ENCODE measurements around the gene TMEM200A. TPM values are rescaled to one million over a fixed set of nuclear protein-coding genes. Genes with fewer than 3 reads are reported as not detected.

The TMEM200A gene
- total and polyA plus RNA-seq, 2 experiments from 2014 or later: 23.0 to 32.9 TPM

GRCh38 chr6:130376936-130377335, 11.1 kb downstream of the TMEM200A start:
- H3K27ac ChIP-seq: peak overlapping the region; percentile 78
- peaks cover 75% of the 10 kb centered on the region for H3K79me2 ChIP-seq

GRCh38 chr6:130377371-130377770, 11.6 kb downstream of the TMEM200A start:
- peak overlapping the region; percentile 78 for H3K27ac ChIP-seq
- H2AFZ ChIP-seq: no peak overlapping the region
- no peak for DNase-seq (ENCODE audit: low spot score)
- H3K27me3 ChIP-seq: no peaks in the 10 kb centered on the region
- TF ChIP-seq EZH2 (IDR thresholded peaks at IDR 0.05; ENCODE audit: borderline replicate concordance) (no peak), CTCF (IDR thresholded peaks at IDR 0.05; ENCODE audit: poor library complexity) (no peak), EZH2phosphoT487 (IDR thresholded peaks at IDR 0.05; ENCODE audit: low read depth, severe bottlenecking, unreplicated experiment) (no peak)
- no peaks in the 10 kb centered on the region for H3K9me2 ChIP-seq (replicated peaks; ENCODE audit: insufficient read depth)
- no peaks in the 10 kb centered on the region for H3K36me3 ChIP-seq (replicated peaks; ENCODE audit: insufficient read depth, low read depth)
- H3K4me2 ChIP-seq: peak overlapping the region; percentile 26
- H3K9me3 ChIP-seq (ENCODE audit: low read depth): no peaks in the 10 kb centered on the region
- H4K20me1 ChIP-seq (ENCODE audit: insufficient read depth, poor library complexity, severe bottlenecking): no peaks in the 10 kb centered on the region
- no peak overlapping the region for H3K4me3 ChIP-seq
- H3K79me2 ChIP-seq: peaks cover 76% of the 10 kb centered on the region
- H3K4me1 ChIP-seq (ENCODE audit: insufficient read depth): peaks cover 6% of the 10 kb centered on the region

More at GRCh38 chr6:130376936-130377335, 11.1 kb downstream of the TMEM200A start:
- Histone ChIP-seq H3K4me2 (no peak overlapping the region), H3K4me1 (ENCODE audit: insufficient read depth) (peaks cover 6% of the 10 kb centered on the region), H3K4me3 (no peak overlapping the region), H3K9me2 (replicated peaks; ENCODE audit: insufficient read depth) (no peaks in the 10 kb centered on the region), H3K9me3 (ENCODE audit: low read depth) (no peaks in the 10 kb centered on the region), H3K36me3 (replicated peaks; ENCODE audit: insufficient read depth, low read depth) (no peaks in the 10 kb centered on the region), H4K20me1 (ENCODE audit: insufficient read depth, poor library complexity, severe bottlenecking) (no peaks in the 10 kb centered on the region), H2AFZ (no peak overlapping the region), H3K27me3 (no peaks in the 10 kb centered on the region)
- TF ChIP-seq CTCF (IDR thresholded peaks at IDR 0.05; ENCODE audit: poor library complexity) (no peak), EZH2phosphoT487 (IDR thresholded peaks at IDR 0.05; ENCODE audit: low read depth, severe bottlenecking, unreplicated experiment) (no peak), EZH2 (IDR thresholded peaks at IDR 0.05; ENCODE audit: borderline replicate concordance) (no peak)
- WGBS (ENCODE audit: low lambda C conversion rate, missing lambda C conversion rate): 27% methylated on average over 1 of the region's 1 CpG
- DNase-seq (ENCODE audit: low spot score): no peak

GRCh38 chr6:130377915-130378314, 12.1 kb downstream of the TMEM200A start:
- Histone ChIP-seq H3K9me2 (replicated peaks; ENCODE audit: insufficient read depth) (no peaks in the 10 kb centered on the region), H3K4me3 (no peak overlapping the region), H3K4me1 (ENCODE audit: insufficient read depth) (peaks cover 6% of the 10 kb centered on the region), H3K36me3 (replicated peaks; ENCODE audit: insufficient read depth, low read depth) (no peaks in the 10 kb centered on the region), H4K20me1 (ENCODE audit: insufficient read depth, poor library complexity, severe bottlenecking) (no peaks in the 10 kb centered on the region), H3K27ac (peak overlapping the region; percentile 78), H3K27me3 (no peaks in the 10 kb centered on the region), H3K4me2 (peak overlapping the region; percentile 26), H3K79me2 (peaks cover 73% of the 10 kb centered on the region), H2AFZ (no peak overlapping the region), H3K9me3 (ENCODE audit: low read depth) (no peaks in the 10 kb centered on the region)
- DNase-seq (ENCODE audit: low spot score): peak; percentile 76
- WGBS (ENCODE audit: low lambda C conversion rate, missing lambda C conversion rate): 63% methylated on average over 2 of the region's 2 CpGs
- TF ChIP-seq CTCF (IDR thresholded peaks at IDR 0.05; ENCODE audit: poor library complexity): no peak
- no peak for TF ChIP-seq EZH2phosphoT487 (IDR thresholded peaks at IDR 0.05; ENCODE audit: low read depth, severe bottlenecking, unreplicated experiment)
- TF ChIP-seq EZH2 (IDR thresholded peaks at IDR 0.05; ENCODE audit: borderline replicate concordance): no peak

GRCh38 chr6:130379223-130379622, 13.4 kb downstream of the TMEM200A start:
- H3K27ac ChIP-seq: no peak overlapping the region
- H3K36me3 ChIP-seq (replicated peaks; ENCODE audit: insufficient read depth, low read depth): no peaks in the 10 kb centered on the region

More at GRCh38 chr6:130379223-130379622, 13.4 kb downstream of the TMEM200A start:
- no peak for TF ChIP-seq EZH2 (IDR thresholded peaks at IDR 0.05; ENCODE audit: borderline replicate concordance)
- no peak for TF ChIP-seq EZH2phosphoT487 (IDR thresholded peaks at IDR 0.05; ENCODE audit: low read depth, severe bottlenecking, unreplicated experiment)
- no peak for TF ChIP-seq CTCF (IDR thresholded peaks at IDR 0.05; ENCODE audit: poor library complexity)
- H3K9me3 ChIP-seq (ENCODE audit: low read depth): no peaks in the 10 kb centered on the region
- peaks cover 68% of the 10 kb centered on the region for H3K79me2 ChIP-seq
- H3K4me1 ChIP-seq (ENCODE audit: insufficient read depth): peaks cover 6% of the 10 kb centered on the region
- H2AFZ ChIP-seq: no peak overlapping the region
- H3K9me2 ChIP-seq (replicated peaks; ENCODE audit: insufficient read depth): no peaks in the 10 kb centered on the region
- 96% methylated on average over 3 of the region's 3 CpGs for WGBS (ENCODE audit: low lambda C conversion rate, missing lambda C conversion rate)
- no peak for DNase-seq (ENCODE audit: low spot score)
- no peak overlapping the region for H3K4me2 ChIP-seq
- H3K27me3 ChIP-seq: no peaks in the 10 kb centered on the region
- H4K20me1 ChIP-seq (ENCODE audit: insufficient read depth, poor library complexity, severe bottlenecking): no peaks in the 10 kb centered on the region
- H3K4me3 ChIP-seq: no peak overlapping the region
